Peyer's patch (tissue), 4 donors: Measurements from ENCODE around the gene FAM117A. TPM values are rescaled to one million over a fixed set of nuclear protein-coding genes. Genes with fewer than 3 reads are reported as not detected.

ENCODE experiments used
- DNase-seq, 3 donors: peaks; one replicate each; pipeline ENCODE4 v3.0.0-alpha.2; 2017 to 2019
- H3K27ac ChIP-seq, 4 donors: fragments of 200-600 bp; sonication (generic); one replicate each; pipeline ENCODE4 v1.5.1; 2016 to 2019
- H3K27me3 ChIP-seq, 2 donors: fragments of 200-600 bp; sonication (generic); one replicate each; pipeline ENCODE4 v1.5.1; 2019
- H3K36me3 ChIP-seq, 3 donors: fragments of 200-600 bp; sonication (generic); one replicate each; pipeline ENCODE4 v1.5.1; 2016 to 2019
- H3K4me1 ChIP-seq, 4 donors: fragments of 200-600 bp; sonication (generic); one replicate each; pipeline ENCODE4 v1.5.1; 2016 to 2019
- H3K4me3 ChIP-seq, 4 donors: fragments of 200-600 bp; sonication (generic); 1 replicate in 3 of 4; 2 replicates in 1 of 4; pipeline ENCODE4 v1.5.1; 2016 to 2019; ENCODE audit warnings: mild to moderate bottlenecking in 1 of 4
- H3K9me3 ChIP-seq, 4 donors: fragments of 200-600 bp; sonication (generic); one replicate each; pipeline ENCODE4 v1.5.1; 2016 to 2019; ENCODE audit warnings: mild to moderate bottlenecking in 1 of 4
- POLR2A ChIP-seq, 2 donors: fragments of 450-650 bp; IDR thresholded peaks; one replicate each; pipeline ENCODE4 v1.5.1; 2017; ENCODE audit warnings: antibody characterized with exemption in 2 of 2, mild to moderate bottlenecking in 2 of 2, moderate library complexity in 2 of 2
- total RNA-seq, 4 donors: library from RNA; depleted of rRNA; stranded (reverse); fragments of >200 nt; gene quantifications; one replicate each; pipeline ENCODE4 v1.1.0, GENCODE V29; 2016
- TF ChIP-seq, protein P1 (sequence below), 6 experiments: fragments of 450-650 bp in 4 of 6; fragments of 200-600 bp in 2 of 6; sonication (generic) in 1 of 6; IDR thresholded peaks; one replicate each; pipeline ENCODE4 v1.5.1; 2017 to 2019; ENCODE audit warnings: antibody characterized with exemption in 6 of 6, mild to moderate bottlenecking in 3 of 6, moderate library complexity in 1 of 6

FAM117A gene
- total RNA-seq, 4 donors from 2014 or later: 6.5 to 16.5 (median 9.4) TPM

DNA sequence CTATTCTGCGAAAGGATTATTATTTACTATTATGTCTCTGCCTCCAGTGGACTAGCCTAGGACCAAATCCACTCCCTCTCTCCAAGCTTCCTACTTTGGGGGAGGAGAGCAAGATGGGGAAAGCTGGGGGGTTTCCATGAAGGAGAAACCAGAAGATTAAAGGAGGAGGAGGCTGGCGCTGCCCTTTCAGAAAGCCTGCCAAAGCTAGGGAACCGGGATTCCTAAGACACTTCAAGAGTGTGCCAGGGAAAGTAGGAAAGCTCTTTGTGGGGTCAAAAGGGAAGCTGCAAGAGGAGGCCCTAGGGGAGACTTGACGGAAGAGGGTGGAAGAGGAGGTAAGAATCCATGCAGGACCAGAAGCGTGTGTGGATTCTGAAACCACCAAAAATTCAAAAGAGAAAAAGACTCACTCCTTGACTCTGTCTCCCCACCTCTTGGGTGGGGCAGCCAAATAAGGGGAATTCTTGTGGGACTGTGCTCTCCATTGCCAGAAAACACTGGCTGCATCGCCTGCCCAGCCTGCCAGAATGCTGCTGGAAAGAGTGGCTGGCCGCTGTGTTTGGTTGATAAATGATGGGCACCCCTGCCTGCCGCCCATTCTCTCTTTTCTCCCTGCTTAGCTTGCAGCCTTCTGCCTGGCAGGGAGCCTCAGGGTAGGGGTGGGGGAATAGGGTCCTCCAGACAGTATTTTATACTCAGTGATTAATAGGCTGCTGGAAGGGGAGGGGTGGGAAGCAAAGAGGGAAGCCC is 12.8 kb upstream of the FAM117A start:
- H3K4me3 ChIP-seq: no peak overlapping the region
- no peaks in the 10 kb centered on the region for H3K9me3 ChIP-seq
- peak overlapping the region in 2 of 4 donors; percentile 31 to 52 for H3K27ac ChIP-seq
- H3K27me3 ChIP-seq: no peaks in the 10 kb centered on the region
- no peaks in the 10 kb centered on the region for H3K4me1 ChIP-seq
- no peak for DNase-seq
- H3K36me3 ChIP-seq: no peaks in the 10 kb centered on the region
- TF ChIP-seq POLR2A (IDR thresholded peaks at IDR 0.05): no peak
- TF ChIP-seq, protein P1, sequence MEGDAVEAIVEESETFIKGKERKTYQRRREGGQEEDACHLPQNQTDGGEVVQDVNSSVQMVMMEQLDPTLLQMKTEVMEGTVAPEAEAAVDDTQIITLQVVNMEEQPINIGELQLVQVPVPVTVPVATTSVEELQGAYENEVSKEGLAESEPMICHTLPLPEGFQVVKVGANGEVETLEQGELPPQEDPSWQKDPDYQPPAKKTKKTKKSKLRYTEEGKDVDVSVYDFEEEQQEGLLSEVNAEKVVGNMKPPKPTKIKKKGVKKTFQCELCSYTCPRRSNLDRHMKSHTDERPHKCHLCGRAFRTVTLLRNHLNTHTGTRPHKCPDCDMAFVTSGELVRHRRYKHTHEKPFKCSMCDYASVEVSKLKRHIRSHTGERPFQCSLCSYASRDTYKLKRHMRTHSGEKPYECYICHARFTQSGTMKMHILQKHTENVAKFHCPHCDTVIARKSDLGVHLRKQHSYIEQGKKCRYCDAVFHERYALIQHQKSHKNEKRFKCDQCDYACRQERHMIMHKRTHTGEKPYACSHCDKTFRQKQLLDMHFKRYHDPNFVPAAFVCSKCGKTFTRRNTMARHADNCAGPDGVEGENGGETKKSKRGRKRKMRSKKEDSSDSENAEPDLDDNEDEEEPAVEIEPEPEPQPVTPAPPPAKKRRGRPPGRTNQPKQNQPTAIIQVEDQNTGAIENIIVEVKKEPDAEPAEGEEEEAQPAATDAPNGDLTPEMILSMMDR (IDR thresholded peaks at IDR 0.05): no peak

DNA sequence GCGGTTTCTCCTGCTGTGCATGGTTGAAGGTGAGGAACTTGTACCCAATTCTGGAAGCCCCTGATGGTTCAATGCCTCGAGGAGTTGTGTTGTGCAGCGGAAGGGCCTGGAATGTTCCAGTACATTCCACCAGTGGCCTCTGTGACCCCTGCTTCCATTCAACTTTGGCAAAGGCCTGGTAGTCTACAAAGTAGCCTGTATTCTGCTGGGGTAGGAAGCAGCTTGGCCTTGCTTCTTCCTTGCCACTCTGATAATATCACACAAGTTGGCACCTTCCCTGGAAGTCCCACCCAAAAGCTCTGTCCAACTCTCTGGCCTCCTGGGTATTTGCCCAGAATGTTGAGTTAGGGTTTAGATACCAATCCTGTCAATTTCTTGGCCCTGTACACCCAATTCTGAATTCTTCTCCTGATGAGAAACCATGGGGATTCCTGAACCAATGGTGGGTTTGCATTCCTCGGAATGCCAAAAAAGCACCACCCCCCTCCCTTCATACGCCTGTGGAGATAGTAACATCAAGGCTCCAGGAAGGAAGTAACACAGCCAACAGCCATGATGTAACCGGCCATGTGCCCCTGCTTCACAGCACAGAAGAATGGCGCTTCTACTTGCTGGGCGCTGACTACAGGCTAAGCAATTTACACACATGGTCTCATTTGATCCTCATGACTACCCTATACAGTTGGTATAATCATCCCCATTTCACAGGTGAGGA is 11.8 kb upstream of the FAM117A start:
- Histone ChIP-seq H3K4me3 (no peak overlapping the region), H3K27me3 (no peaks in the 10 kb centered on the region), H3K36me3 (no peaks in the 10 kb centered on the region), H3K4me1 (no peaks in the 10 kb centered on the region), H3K27ac (peak overlapping the region in 2 of 4 donors; percentile 21 to 52), H3K9me3 (no peaks in the 10 kb centered on the region)
- TF ChIP-seq POLR2A (IDR thresholded peaks at IDR 0.05): no peak
- TF ChIP-seq, protein P1 (IDR thresholded peaks at IDR 0.05): no peak
- DNase-seq: no peak

DNA sequence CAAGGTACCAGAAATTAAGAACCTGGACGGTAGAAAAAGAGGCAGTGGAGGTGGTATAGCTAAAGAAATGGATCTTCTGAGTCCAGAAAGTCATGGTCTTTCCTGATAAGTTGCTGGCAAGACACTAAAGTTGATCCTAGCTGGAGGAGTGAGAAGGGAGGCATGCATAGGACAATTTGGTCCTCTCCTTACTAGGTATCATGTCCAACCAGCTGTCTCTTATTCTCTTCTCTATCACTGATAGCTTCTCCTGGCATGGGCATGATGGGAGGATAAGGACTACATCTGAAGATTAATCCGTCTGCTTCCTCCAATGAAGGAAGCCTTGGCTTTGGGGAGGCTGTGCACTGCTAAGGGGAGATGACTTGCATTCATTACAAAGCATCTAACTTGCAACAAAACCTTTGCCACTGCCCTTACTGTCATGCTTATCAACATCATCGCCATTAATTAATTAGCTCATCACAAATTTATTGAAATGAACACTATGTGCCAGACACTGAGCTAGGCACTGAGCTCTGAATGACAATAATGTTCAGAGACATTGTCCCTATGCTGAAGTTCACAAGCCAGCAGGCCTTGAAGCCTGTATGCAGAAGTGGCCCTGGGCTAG is 3.1 kb upstream of the FAM117A start:
- no peak overlapping the region for H3K27ac ChIP-seq
- no peaks in the 10 kb centered on the region for H3K9me3 ChIP-seq
- H3K4me3 ChIP-seq: no peak overlapping the region
- no peaks in the 10 kb centered on the region for H3K36me3 ChIP-seq
- H3K27me3 ChIP-seq: no peaks in the 10 kb centered on the region
- peaks cover 0 to 13% (median 6%) of the 10 kb centered on the region in 4 donors for H3K4me1 ChIP-seq
- DNase-seq: no peak
- TF ChIP-seq POLR2A (IDR thresholded peaks at IDR 0.05): no peak
- TF ChIP-seq, protein P1 (IDR thresholded peaks at IDR 0.05): no peak

DNA sequence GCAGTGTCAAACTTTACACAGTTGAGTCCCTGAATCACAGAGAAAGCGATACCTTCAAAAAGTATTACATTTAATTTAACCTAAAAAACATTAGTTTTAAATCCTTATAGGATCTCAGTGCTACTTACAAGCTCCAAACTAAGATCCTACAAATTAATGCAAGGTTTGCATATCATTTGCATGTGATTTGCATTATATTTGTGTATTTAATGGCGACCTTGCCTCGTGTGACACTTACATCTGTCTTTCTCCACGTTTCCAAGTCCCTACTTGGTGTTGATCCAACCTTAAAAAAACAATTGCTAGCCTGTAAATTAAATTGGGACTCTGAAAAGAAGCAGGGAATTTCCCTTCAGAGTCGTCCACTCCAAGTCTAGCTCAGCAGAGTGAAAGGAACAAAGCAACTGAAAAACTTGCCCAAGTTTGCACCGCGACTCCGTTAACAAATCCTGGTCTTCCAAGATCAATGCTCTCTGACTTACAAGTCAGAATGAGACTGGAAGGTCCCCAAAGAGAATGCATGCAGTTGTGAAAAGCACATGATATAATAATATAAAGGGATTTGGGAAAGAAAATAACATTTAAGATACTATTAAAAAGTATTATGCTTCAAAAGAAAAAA is 739 bp upstream of the FAM117A start:
- Histone ChIP-seq H3K9me3 (no peaks in the 10 kb centered on the region), H3K36me3 (no peaks in the 10 kb centered on the region), H3K4me3 (peak overlapping the region; percentile 79 to 89 (median 86)), H3K27me3 (no peaks in the 10 kb centered on the region), H3K4me1 (peaks cover 0 to 21% (median 6%) of the 10 kb centered on the region in 4 donors), H3K27ac (peak overlapping the region in 2 of 4 donors; percentile 4 to 97)
- DNase-seq: no peak
- TF ChIP-seq, protein P1 (IDR thresholded peaks at IDR 0.05): no peak
- TF ChIP-seq POLR2A (IDR thresholded peaks at IDR 0.05): no peak

DNA sequence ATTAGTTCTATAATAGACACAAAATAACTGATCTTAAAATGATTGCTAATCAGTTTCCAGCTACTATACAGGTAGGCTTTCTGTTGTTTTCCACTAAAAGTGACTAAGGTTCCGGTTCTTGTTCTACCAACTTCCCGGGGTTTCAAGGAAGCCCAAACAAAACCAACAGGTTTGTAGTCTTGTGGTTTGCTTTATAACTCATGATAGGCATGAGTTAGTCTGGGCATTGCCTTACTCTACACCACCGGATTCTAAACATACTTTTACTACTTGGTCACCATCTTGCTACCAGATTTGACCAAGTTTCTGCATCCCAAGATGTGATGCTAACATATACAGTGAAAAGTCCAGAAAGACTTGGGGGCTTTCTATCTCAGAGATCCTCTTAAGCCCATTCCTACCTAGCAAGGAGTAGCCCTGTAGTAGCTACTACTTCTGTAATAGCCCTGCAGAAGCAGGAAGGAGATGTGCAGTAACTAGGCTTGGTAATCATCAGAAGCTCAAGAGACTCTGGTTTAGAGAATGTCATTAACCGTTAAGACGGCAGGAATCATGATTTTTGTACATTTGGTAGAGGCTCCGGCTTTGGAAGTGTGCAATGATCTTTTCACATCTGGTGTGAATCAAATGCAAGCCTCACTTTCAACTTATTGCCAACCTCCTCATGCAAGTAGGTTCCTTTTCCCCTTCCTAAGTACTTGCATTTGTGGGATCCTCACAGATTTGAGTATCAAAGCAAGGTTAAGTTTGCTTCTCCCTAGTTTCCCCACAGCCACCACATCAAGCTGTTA is 1.6 kb downstream of the FAM117A start:
- H3K4me1 ChIP-seq: peaks cover 0 to 27% (median 6%) of the 10 kb centered on the region in 4 donors
- H3K27me3 ChIP-seq: no peaks in the 10 kb centered on the region
- peak overlapping the region; percentile 3 to 97 (median 76) for H3K27ac ChIP-seq
- no peaks in the 10 kb centered on the region for H3K36me3 ChIP-seq
- no peaks in the 10 kb centered on the region for H3K9me3 ChIP-seq
- DNase-seq: no peak
- H3K4me3 ChIP-seq: peak overlapping the region in 3 of 4 donors; percentile 83 to 89 (median 88)
- no peak for TF ChIP-seq POLR2A (IDR thresholded peaks at IDR 0.05)
- TF ChIP-seq, protein P1 (IDR thresholded peaks at IDR 0.05): no peak
